C4-2B (cell line): ENCODE results near the gene PANK1.

Experiments
- H3K27ac ChIP-seq: fragments of 450-650 bp; 2 replicates; pipeline ENCODE4 v1.5.1; 2017
- CTCF ChIP-seq: fragments of 450-650 bp; conservative IDR thresholded peaks from 2 replicates; pipeline ENCODE4 v1.5.1; 2017; ENCODE audit warnings: mild to moderate bottlenecking
- ZFX ChIP-seq: fragments of 450-650 bp; IDR thresholded peaks from 2 replicates; pipeline ENCODE4 v1.6.1; 2017

PANK1 gene

GRCh38 chr10:89556600-89556999, 88.4 kb downstream of the PANK1 start:
- H3K27ac ChIP-seq: no peak overlapping the region

GRCh38 chr10:89555688-89556445, 89.2 kb downstream of the PANK1 start:
- TF ChIP-seq CTCF (0 out of 2 replicates have a peak, but pooled peaks have one; percentile 3), ZFX (no peak)
- no peak overlapping the region for H3K27ac ChIP-seq

More at GRCh38 chr10:89556600-89556999, 88.4 kb downstream of the PANK1 start:
- no peak for TF ChIP-seq CTCF

DNA sequence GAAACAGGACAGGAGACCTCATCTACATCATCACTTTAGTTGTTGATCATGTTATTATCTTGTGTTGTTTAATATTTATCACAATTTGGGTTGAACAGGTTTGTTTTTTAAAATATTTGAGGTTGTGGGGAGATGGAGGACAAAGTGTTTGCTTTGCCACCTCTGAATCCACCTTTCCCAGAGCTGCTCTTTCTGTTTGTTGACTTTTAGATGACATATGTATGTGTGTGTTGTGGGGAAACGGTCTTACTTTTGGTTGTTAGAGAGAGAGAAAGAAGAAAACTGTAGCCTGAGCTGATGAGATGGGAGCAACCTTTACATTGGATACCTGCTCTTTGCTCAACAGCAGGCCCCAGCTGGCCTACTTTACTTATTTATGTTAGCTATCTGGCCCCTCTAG, 90.6 kb downstream of the PANK1 start:
- no peak overlapping the region for H3K27ac ChIP-seq
- TF ChIP-seq ZFX: no peak
- TF ChIP-seq CTCF: no peak

- TF ChIP-seq ZFX (no peak), CTCF (no peak)
- no peak overlapping the region for H3K27ac ChIP-seq
Observed at GRCh38 chr10:89553064-89553734, 91.8 kb downstream of the PANK1 start.

GRCh38 chr10:89552213-89552612, 92.8 kb downstream of the PANK1 start:
- H3K27ac ChIP-seq: no peak overlapping the region
- TF ChIP-seq CTCF (no peak), ZFX (no peak)

GRCh38 chr10:89550509-89550908, 94.5 kb downstream of the PANK1 start:
- TF ChIP-seq CTCF (no peak), ZFX (no peak)
- no peak overlapping the region for H3K27ac ChIP-seq

DNA sequence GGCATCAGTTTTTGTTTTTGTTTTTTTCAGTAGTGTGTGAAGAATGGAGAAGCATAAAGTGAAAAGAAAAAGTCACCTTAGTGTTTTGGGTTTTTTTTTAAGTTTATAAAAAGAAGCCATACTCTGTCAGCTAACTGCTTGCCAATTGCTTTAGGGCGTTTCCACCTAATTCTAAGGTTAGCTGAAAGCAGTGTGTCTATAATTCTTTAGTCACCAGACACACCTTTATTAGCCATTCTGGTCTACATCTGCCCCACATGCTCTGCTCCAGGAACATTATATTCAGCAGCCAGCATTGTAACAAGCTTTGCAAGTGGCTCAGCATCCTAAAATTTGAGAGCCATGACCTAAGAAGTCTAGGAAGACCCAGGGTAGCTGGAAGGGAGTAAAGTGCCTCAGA, 95.5 kb downstream of the PANK1 start:
- H3K27ac ChIP-seq: no peak overlapping the region
- TF ChIP-seq CTCF (no peak), ZFX (no peak)
